GM12878 (cell line): ENCODE measurements around the gene IMMP2L.

ENCODE experiments used
- BHLHE40 ChIP-seq, 2 experiments: fragments of 450-650 bp in 1 of 2; IDR thresholded peaks; 2 replicates each; pipeline ENCODE4 v1.6.1; 2011 to 2017; ENCODE audit warnings: low read depth in 2 of 2, borderline replicate concordance in 1 of 2, improper control_type of control experiment in 1 of 2, low read length in 1 of 2, mild to moderate bottlenecking in 1 of 2
- CEBPB ChIP-seq, 2 experiments: fragments of 150-350 bp in 1 of 2; IDR thresholded peaks; 2 replicates each; pipeline ENCODE4 v1.6.1; 2012 to 2014; ENCODE audit warnings: low read depth in 2 of 2, low read length in 2 of 2, borderline replicate concordance in 1 of 2, inconsistent platforms in 1 of 2
- EP300 ChIP-seq, 2 experiments: fragments of 150-350 bp in 1 of 2; IDR thresholded peaks; 2 replicates each; pipeline ENCODE4 v1.6.1; 2011 to 2012; ENCODE audit warnings: low read depth in 2 of 2, low read length in 2 of 2, borderline replicate concordance in 1 of 2, improper control_type of control experiment in 1 of 2, inconsistent platforms in 1 of 2; ENCODE audit not compliant: control insufficient read depth in 1 of 2
- EZH2 ChIP-seq: IDR thresholded peaks from 2 replicates; pipeline ENCODE4 v1.6.1; 2012; ENCODE audit warnings: low read depth, mild to moderate bottlenecking, control low read depth, inconsistent platforms, low read length, borderline replicate concordance; ENCODE audit not compliant: control insufficient read depth
- RAD51 ChIP-seq: fragments of 450-650 bp; IDR thresholded peaks from 2 replicates; pipeline ENCODE4 v1.6.1; 2016; ENCODE audit warnings: moderate library complexity, mild to moderate bottlenecking, inconsistent platforms
- SREBF2 ChIP-seq: IDR thresholded peaks from 2 replicates; pipeline ENCODE4 v1.6.1; 2012; ENCODE audit warnings: mild to moderate bottlenecking, low read length
- TF ChIP-seq, protein P1 (sequence below), 3 experiments: IDR thresholded peaks in 2 of 3; conservative IDR thresholded peaks in 1 of 3; 2 replicates each; pipeline ENCODE4 v1.5.1; 2011; ENCODE audit warnings: low read depth in 3 of 3, low read length in 3 of 3, mild to moderate bottlenecking in 3 of 3, control low read depth in 2 of 3, moderate library complexity in 2 of 3, inconsistent platforms in 1 of 3, mixed read lengths in 1 of 3; ENCODE audit not compliant: control insufficient read depth in 2 of 3, insufficient read depth in 1 of 3; ENCODE audit errors: extremely low read depth in 1 of 3

DNA sequence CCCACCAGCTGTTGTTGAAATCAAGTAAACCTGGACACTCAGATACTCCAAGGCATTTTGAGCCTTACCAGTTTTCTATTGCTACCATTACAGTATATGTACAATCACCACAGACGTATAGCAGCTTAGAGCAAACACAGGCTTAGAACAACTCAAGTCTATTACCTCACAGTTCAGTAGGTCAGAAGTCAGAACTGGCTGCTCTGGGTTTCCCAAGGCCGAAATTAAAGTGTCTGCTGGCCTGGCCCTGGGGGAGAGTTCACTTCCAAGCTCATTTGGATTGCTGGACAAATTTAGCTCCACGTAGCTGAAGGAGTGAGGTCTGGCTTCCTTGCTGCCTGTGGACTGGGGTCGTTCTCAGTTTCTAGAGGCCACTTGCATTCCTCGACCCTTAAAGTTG lies 731.5 kb downstream of the IMMP2L start:
- TF ChIP-seq BHLHE40 (IDR thresholded peaks at IDR 0.05; ENCODE audit: borderline replicate concordance in 1 of 2, low read depth in 2 of 2, low read length in 1 of 2): no peak
- TF ChIP-seq, protein P1, sequence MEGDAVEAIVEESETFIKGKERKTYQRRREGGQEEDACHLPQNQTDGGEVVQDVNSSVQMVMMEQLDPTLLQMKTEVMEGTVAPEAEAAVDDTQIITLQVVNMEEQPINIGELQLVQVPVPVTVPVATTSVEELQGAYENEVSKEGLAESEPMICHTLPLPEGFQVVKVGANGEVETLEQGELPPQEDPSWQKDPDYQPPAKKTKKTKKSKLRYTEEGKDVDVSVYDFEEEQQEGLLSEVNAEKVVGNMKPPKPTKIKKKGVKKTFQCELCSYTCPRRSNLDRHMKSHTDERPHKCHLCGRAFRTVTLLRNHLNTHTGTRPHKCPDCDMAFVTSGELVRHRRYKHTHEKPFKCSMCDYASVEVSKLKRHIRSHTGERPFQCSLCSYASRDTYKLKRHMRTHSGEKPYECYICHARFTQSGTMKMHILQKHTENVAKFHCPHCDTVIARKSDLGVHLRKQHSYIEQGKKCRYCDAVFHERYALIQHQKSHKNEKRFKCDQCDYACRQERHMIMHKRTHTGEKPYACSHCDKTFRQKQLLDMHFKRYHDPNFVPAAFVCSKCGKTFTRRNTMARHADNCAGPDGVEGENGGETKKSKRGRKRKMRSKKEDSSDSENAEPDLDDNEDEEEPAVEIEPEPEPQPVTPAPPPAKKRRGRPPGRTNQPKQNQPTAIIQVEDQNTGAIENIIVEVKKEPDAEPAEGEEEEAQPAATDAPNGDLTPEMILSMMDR (IDR thresholded peaks at IDR 0.05 in 2 of 3, conservative IDR thresholded peaks at IDR 0.05 in 1 of 3; ENCODE audit: control insufficient read depth in 2 of 3, extremely low read depth in 1 of 3, insufficient read depth in 1 of 3, low read depth in 3 of 3, low read length in 3 of 3): no peak
- TF ChIP-seq EZH2: no peak
- no peak for TF ChIP-seq CEBPB (IDR thresholded peaks at IDR 0.05; ENCODE audit: borderline replicate concordance in 1 of 2, low read depth in 2 of 2, low read length in 2 of 2)
- TF ChIP-seq EP300 (IDR thresholded peaks at IDR 0.05; ENCODE audit: borderline replicate concordance in 1 of 2, control insufficient read depth in 1 of 2, low read depth in 2 of 2, low read length in 2 of 2): no peak
- TF ChIP-seq RAD51: no peak
- TF ChIP-seq SREBF2: no peak
